ENCODE results near the gene GTSF1L.

GRCh38 chr20:43710370-43711044, 16.3 kb downstream of the GTSF1L start:
- TF ChIP-seq CTCF (IDR thresholded peaks at IDR 0.05) (no peak), POLR2AphosphoS5 (IDR thresholded peaks at IDR 0.05) (no peak)
